HepG2 (cell line): Measurements from ENCODE around the gene PAN3. TPM values are rescaled to one million over a fixed set of nuclear protein-coding genes. Genes with fewer than 3 reads are reported as not detected.
"Not testable (repeated sequence)": the region's sequence is repeated elsewhere in the genome, so short reads cannot be mapped to it uniquely, and the experiment has no call there.

Source experiments
- ATAC-seq: fragments of 200-7000 bp; cut with Tn5 transposase; 3 replicates; pipeline ENCODE4 v1.9.1; 2020; ENCODE audit warnings: mild to moderate bottlenecking, moderate library complexity
- BruUV-seq: library from RNA; stranded (reverse); fragments of 400-500 nt; replicated peaks from 2 replicates; lab custom pipeline; 2021; lab: Mats Ljungman, UMichigan
- CTCF ChIA-PET: fragments of 300-600 bp; formaldehyde crosslinking; extraction: SDS; loops from one replicate; lab custom pipeline; 2021; ENCODE audit warnings: low total read pairs, inconsistent platforms, low intra/inter-chr PET ratio; lab: Yijun Ruan, JAX
- POLR2A ChIA-PET: fragments of 350-600 bp; sonication (Branson Sonifier 250); formaldehyde crosslinking; loops from one replicate; lab custom pipeline; 2020; ENCODE audit warnings: antibody characterized with exemption, inconsistent platforms; lab: Yijun Ruan, JAX
- DNase-seq: peaks from one replicate; pipeline ENCODE4 v3.0.0-alpha.2; 2015; ENCODE audit warnings: low spot score
- FAIRE-seq: peaks from 3 replicates; lab custom pipeline; 2011; peaks lifted over from hg19 to GRCh38; lab: Jason Lieb, UNC
- H2AFZ ChIP-seq: one replicate; pipeline ENCODE4 v1.6.1; 2011; ENCODE audit warnings: low read length, inconsistent platforms
- H3K27ac ChIP-seq: fragments of 300-600 bp; 3 replicates; pipeline ENCODE4 v1.8.0; 2011; ENCODE audit warnings: mixed run types, mild to moderate bottlenecking, mixed read lengths, low read length, inconsistent platforms; ENCODE audit not compliant: insufficient read depth; ENCODE audit errors: extremely low read length
- H3K27me3 ChIP-seq, 2 experiments: fragments of 200-600 bp in 1 of 2; 2 replicates in 1 of 2; 3 replicates in 1 of 2; pipeline versions ENCODE4 v1.6.0 to v1.8.0; 2011; ENCODE audit warnings: low read length in 2 of 2, mild to moderate bottlenecking in 2 of 2, moderate library complexity in 2 of 2, inconsistent platforms in 1 of 2; ENCODE audit not compliant: insufficient read depth in 2 of 2, control insufficient read depth in 1 of 2
- H3K36me3 ChIP-seq, 2 experiments: fragments of 200-600 bp in 1 of 2; replicated peaks in 1 of 2; 2 replicates in 1 of 2; 3 replicates in 1 of 2; pipeline versions ENCODE4 v1.5.1 to v1.8.0; 2011; ENCODE audit warnings: low read length in 2 of 2, inconsistent platforms in 1 of 2; ENCODE audit not compliant: insufficient read depth in 2 of 2, control insufficient read depth in 1 of 2
- H3K4me1 ChIP-seq: 2 replicates; pipeline ENCODE4 v1.5.1; 2012; ENCODE audit warnings: low read length, inconsistent platforms; ENCODE audit not compliant: insufficient read depth
- H3K4me2 ChIP-seq: 2 replicates; pipeline ENCODE4 v1.6.0; 2011; ENCODE audit warnings: low read depth, low read length, inconsistent platforms
- H3K4me3 ChIP-seq, 3 experiments: fragments of 200-600 bp in 1 of 3; sonication (generic), shearing (Covaris generic) in 1 of 3; replicated peaks in 1 of 3; 2 replicates each; pipeline ENCODE4 v1.5.1; 2011 to 2016; ENCODE audit warnings: low read length in 3 of 3, inconsistent platforms in 2 of 3, low read depth in 2 of 3, mild to moderate bottlenecking in 2 of 3, control low read depth in 1 of 3, mixed read lengths in 1 of 3; ENCODE audit not compliant: insufficient read depth in 1 of 3
- H3K79me2 ChIP-seq: one replicate; pipeline ENCODE4 v1.6.1; 2011; ENCODE audit warnings: low read length, inconsistent platforms; ENCODE audit not compliant: insufficient read depth
- H3K9ac ChIP-seq: 2 replicates; pipeline ENCODE4 v1.6.0; 2011; ENCODE audit warnings: mild to moderate bottlenecking, low read depth, low read length, inconsistent platforms; ENCODE audit not compliant: insufficient read depth
- H3K9me3 ChIP-seq: 2 replicates; pipeline ENCODE4 v1.5.1; 2012; ENCODE audit warnings: mild to moderate bottlenecking, low read length
- H4K20me1 ChIP-seq: 2 replicates; pipeline ENCODE4 v1.6.0; 2011; ENCODE audit warnings: inconsistent platforms, mild to moderate bottlenecking, low read length, moderate library complexity; ENCODE audit not compliant: insufficient read depth
- DMAP1 ChIP-seq: IDR thresholded peaks from 2 replicates; pipeline ENCODE4 v1.6.1; 2016
- RBAK ChIP-seq: sonication (generic); formaldehyde crosslinking; IDR thresholded peaks from 2 replicates; pipeline ENCODE4 v1.5.1; 2020; ENCODE audit warnings: mild to moderate bottlenecking, missing genetic modification reagents
- WGBS: methylation state at CpG from one replicate; pipeline ENCODE4 v1.1.6; 2017; ENCODE audit warnings: low lambda C conversion rate; 5-methylcytosine and 5-hydroxymethylcytosine counted together
- in situ Hi-C: cut with HindIII; loops from 2 replicates; pipeline ENCODE4 v1.10.0; 2017; ENCODE audit warnings: low pct_unique_long_range_greater_than_20kb; ENCODE audit not compliant: extremely low pct_ligation_motif_present
- intact Hi-C: fragments of 100-400 bp; cut with micrococcal nuclease; formaldehyde crosslinking; loops from one replicate; pipeline ENCODE4 v1.10.0; 2022; ENCODE audit not compliant: unreplicated experiment
- polyA plus RNA-seq, 8 experiments: library from polyadenylated mRNA; depleted of rRNA in 3 of 8; stranded (reverse) in 7 of 8; unstranded in 1 of 8; fragments of >200 nt; fragmentation: Illumina TruSeq in 4 of 8; extraction: Trizol in 4 of 8; gene quantifications; 2 replicates each; pipeline versions ENCODE4 v1.2.1 to v1.2.3, GENCODE V29; 2011 to 2016; ENCODE audit warnings: low read depth in 4 of 8, missing spikeins in 1 of 8, mixed read lengths in 1 of 8; ENCODE audit not compliant: insufficient read depth in 1 of 8
- total RNA-seq, 5 experiments: library from RNA; depleted of rRNA; stranded (reverse); fragments of >200 nt; fragmentation: Illumina TruSeq; extraction: Trizol; gene quantifications; 2 replicates each; pipeline ENCODE4 v1.2.3, GENCODE V29; 2016; ENCODE audit warnings: low read depth in 1 of 5

PAN3 gene
- total and polyA plus RNA-seq, 2 of the 13 experiments (the other 11 are each of a cell fraction or from before 2014, with no cell fraction given) = 9.7 to 10.6 TPM

DNA sequence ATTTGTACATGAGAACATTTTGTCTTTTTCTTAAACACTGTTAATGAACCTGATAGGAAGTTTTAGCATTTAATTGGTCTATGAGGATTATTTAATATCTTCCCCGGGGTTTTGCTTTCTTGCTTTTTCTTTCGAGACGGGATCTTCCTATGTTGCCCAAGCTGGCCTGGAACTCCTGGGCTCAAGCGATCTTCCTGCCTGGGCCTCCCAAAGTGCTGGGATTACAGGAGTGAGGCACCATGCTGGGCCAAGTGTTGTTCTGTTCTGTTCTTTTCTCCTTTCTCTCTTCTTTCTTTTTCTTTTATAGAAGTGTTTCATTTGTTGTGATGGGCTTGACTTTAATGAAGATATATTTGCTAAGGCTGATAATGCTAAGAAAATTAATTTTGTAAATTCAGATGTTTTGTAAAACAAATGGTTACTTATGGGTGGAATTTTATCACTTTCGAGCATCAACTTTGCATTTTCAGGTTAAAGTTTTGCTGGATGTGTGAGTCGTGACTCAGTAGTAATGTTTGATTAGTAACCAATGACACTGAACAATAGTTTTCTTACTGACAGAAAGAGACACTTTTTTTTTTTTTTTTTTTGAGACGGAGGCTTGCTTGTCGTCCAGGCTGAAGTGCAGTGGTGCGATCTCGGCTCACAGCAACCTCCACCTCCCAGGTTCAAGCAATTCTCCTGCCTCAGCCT, 2.2 kb downstream of the PAN3 start:
- ChIA-PET POLR2A (no interaction called here), CTCF (no interaction called here)
- Histone ChIP-seq H2AFZ (no peak overlapping the region), H3K4me1 (peaks cover 55% of the 10 kb centered on the region), H4K20me1 (peaks cover 49% of the 10 kb centered on the region), H3K27me3 (no peaks in the 10 kb centered on the region), H3K36me3 (no peaks in the 10 kb centered on the region), H3K27ac (peak overlapping the region; percentile 97), H3K9me3 (no peaks in the 10 kb centered on the region), H3K79me2 (peaks cover 67% of the 10 kb centered on the region), H3K4me2 (peak overlapping the region; percentile 82), H3K9ac (peak overlapping the region; percentile 87), H3K4me3 (peak overlapping the region; percentile 85 to 98 (median 90))
- TF ChIP-seq RBAK = no peak
- TF ChIP-seq DMAP1 (CRISPR knock-in tag) = 0 out of 2 replicates have a peak, but pooled peaks have one; percentile 11
- BruUV-seq = no TSS peak
- intact Hi-C loops = loop anchor here (5.0 kb wide), 1 partner anchor 37 kb away; no protein-coding TSS in a partner anchor
- ATAC-seq (no peak), DNase-seq (no peak), FAIRE-seq (peak; percentile 42)
- in situ Hi-C loops = no loop called here
- WGBS = 23% methylated on average over 10 of the region's 10 CpGs

DNA sequence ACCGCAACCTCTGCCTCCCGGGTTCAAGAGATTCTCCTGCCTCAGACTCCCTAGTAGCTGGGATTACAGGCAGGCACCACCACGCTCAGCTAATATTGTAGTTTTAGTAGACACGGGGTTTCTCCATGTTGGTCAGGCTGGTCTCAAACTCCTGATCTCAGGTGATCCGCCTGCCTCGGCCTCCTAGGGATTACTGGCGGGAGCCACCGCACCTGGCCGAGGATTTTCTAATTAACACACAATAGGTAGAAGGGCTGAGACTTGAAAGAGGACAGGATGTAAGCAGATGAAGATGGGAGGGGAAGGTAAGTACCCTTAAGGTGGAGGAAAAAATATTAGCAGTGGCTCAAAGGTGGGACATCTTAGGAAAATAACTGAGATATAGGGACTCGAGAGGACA, 3.2 kb downstream of the PAN3 start:
- FAIRE-seq, BruUV-seq, H3K9me3 ChIP-seq, H3K36me3 ChIP-seq, H2AFZ ChIP-seq, in situ Hi-C loops, H3K4me2 ChIP-seq, H3K4me3 ChIP-seq, ATAC-seq, H3K27me3 ChIP-seq, H3K27ac ChIP-seq, POLR2A ChIA-PET, CTCF ChIA-PET, DNase-seq, H3K9ac ChIP-seq: not testable (repeated sequence)
- Histone ChIP-seq H3K79me2 (peaks cover 75% of the 10 kb centered on the region), H3K4me1 (peaks cover 51% of the 10 kb centered on the region), H4K20me1 (peaks cover 54% of the 10 kb centered on the region)
- WGBS = 91% methylated on average over 10 of the region's 10 CpGs
- intact Hi-C loops = loop anchor here (5.0 kb wide), 1 partner anchor 36 kb away; no protein-coding TSS in a partner anchor
